Astrocyte (in vitro differentiated cells and primary cell): ENCODE results near the gene WFDC10B. TPM values are rescaled to one million over a fixed set of nuclear protein-coding genes. Genes with fewer than 3 reads are reported as not detected.

Source experiments
- DNase-seq: peaks from one replicate; pipeline ENCODE4 v3.0.0-alpha.2; 2010; ENCODE audit warnings: low read depth
- FAIRE-seq: peaks from 2 replicates; lab custom pipeline; 2011; peaks lifted over from hg19 to GRCh38; lab: Jason Lieb, UNC
- H2AFZ ChIP-seq: 2 replicates; pipeline ENCODE4 v1.6.0; 2012; ENCODE audit warnings: low read depth, low read length, inconsistent platforms
- H3K27ac ChIP-seq: 2 replicates; pipeline ENCODE4 v1.5.1; 2011; ENCODE audit warnings: low read depth, low read length, inconsistent platforms
- H3K27me3 ChIP-seq: 2 replicates; pipeline ENCODE4 v1.6.0; 2011; ENCODE audit warnings: low read length, inconsistent platforms; ENCODE audit not compliant: insufficient read depth
- H3K36me3 ChIP-seq: 2 replicates; pipeline ENCODE4 v1.5.1; 2011; ENCODE audit warnings: low read length, inconsistent platforms; ENCODE audit not compliant: insufficient read depth
- H3K4me1 ChIP-seq: 2 replicates; pipeline ENCODE4 v1.5.1; 2011; ENCODE audit warnings: low read length, inconsistent platforms; ENCODE audit not compliant: insufficient read depth
- H3K4me2 ChIP-seq: 2 replicates; pipeline ENCODE4 v1.6.0; 2012; ENCODE audit warnings: low read length, inconsistent platforms
- H3K4me3 ChIP-seq: 2 replicates; pipeline ENCODE4 v1.5.1; 2011; ENCODE audit warnings: low read depth, mild to moderate bottlenecking, low read length, inconsistent platforms; ENCODE audit not compliant: insufficient read depth
- H3K79me2 ChIP-seq: 2 replicates; pipeline ENCODE4 v1.6.0; 2012; ENCODE audit warnings: mild to moderate bottlenecking, low read length, inconsistent platforms; ENCODE audit not compliant: insufficient read depth
- H3K9ac ChIP-seq: 2 replicates; pipeline ENCODE4 v1.6.0; 2012; ENCODE audit warnings: mild to moderate bottlenecking, low read length, inconsistent platforms
- H3K9me3 ChIP-seq: 2 replicates; pipeline ENCODE4 v1.5.1; 2012; ENCODE audit warnings: low read depth, mild to moderate bottlenecking, low read length, inconsistent platforms; ENCODE audit not compliant: insufficient read depth
- H4K20me1 ChIP-seq: 2 replicates; pipeline ENCODE4 v1.6.0; 2012; ENCODE audit warnings: low read length, inconsistent platforms; ENCODE audit not compliant: insufficient read depth
- H3K27ac Mint-ChIP-seq: one replicate; pipeline ENCODE4 v1.8.0; 2021; ENCODE audit warnings: mild to moderate bottlenecking, mixed read lengths; ENCODE audit not compliant: unreplicated experiment
- H3K27me3 Mint-ChIP-seq: one replicate; pipeline ENCODE4 v1.8.0; 2021; ENCODE audit warnings: low read depth, mixed read lengths; ENCODE audit not compliant: unreplicated experiment
- H3K36me3 Mint-ChIP-seq: one replicate; pipeline ENCODE4 v1.8.0; 2021; ENCODE audit warnings: low read depth, mixed read lengths; ENCODE audit not compliant: unreplicated experiment
- H3K4me1 Mint-ChIP-seq: one replicate; pipeline ENCODE4 v1.8.0; 2021; ENCODE audit warnings: low read depth, mixed read lengths; ENCODE audit not compliant: unreplicated experiment
- H3K4me3 Mint-ChIP-seq: one replicate; pipeline ENCODE4 v1.8.0; 2021; ENCODE audit warnings: mild to moderate bottlenecking, moderate library complexity, mixed read lengths; ENCODE audit not compliant: unreplicated experiment
- H3K9me3 Mint-ChIP-seq: one replicate; pipeline ENCODE4 v1.8.0; 2021; ENCODE audit warnings: mild to moderate bottlenecking, mixed read lengths; ENCODE audit not compliant: unreplicated experiment
- CTCF ChIP-seq: IDR thresholded peaks from 2 replicates; pipeline ENCODE4 v1.5.1; 2011; ENCODE audit warnings: low read depth, mild to moderate bottlenecking, inconsistent platforms, low read length, moderate library complexity; ENCODE audit not compliant: insufficient read depth
- EZH2 ChIP-seq: IDR thresholded peaks from 2 replicates; pipeline ENCODE4 v1.6.1; 2012; ENCODE audit warnings: mild to moderate bottlenecking, low read length, inconsistent platforms; ENCODE audit not compliant: insufficient read depth
- microRNA-seq: library from miRNA; unstranded; fragments of <30 nt; microRNA quantifications from one replicate; pipeline ENCODE4 v1.2.0, GENCODE V29; 2020
- total RNA-seq: library from RNA; stranded (reverse); gene quantifications from 2 replicates; pipeline ENCODE4 v1.2.1, GENCODE V29; 2021

Gene WFDC10B
- total RNA-seq, 1 donor from 2014 or later: not detected

DNA sequence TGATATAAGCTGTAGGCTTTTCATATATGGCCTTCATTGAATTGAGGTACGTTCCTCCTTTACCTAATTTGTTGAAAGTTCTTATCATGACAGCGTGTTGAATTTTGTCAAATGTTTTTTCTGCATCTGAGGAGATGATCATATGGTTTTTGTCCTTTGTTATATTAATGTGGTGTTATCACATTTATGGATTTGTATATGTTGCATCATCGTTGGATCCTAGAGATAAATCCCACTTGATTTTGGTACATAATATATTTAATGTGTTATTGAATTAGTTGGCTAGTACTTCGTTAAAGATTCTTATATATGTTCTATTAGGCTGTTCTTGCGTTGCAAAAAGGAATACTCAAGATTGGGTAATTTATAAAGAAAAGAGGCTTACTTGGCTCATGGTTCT is 65.1 kb downstream of the WFDC10B start:
- Mint-ChIP-seq H3K36me3 (no peaks in the 10 kb centered on the region), H3K27me3 (peaks cover 2% of the 10 kb centered on the region), H3K9me3 (peaks cover 5% of the 10 kb centered on the region), H3K27ac (no peak overlapping the region), H3K4me1 (no peaks in the 10 kb centered on the region), H3K4me3 (no peak overlapping the region)
- no peaks in the 10 kb centered on the region for H3K36me3 ChIP-seq
- no peak overlapping the region for H3K4me3 ChIP-seq
- H3K9me3 ChIP-seq: no peaks in the 10 kb centered on the region
- H3K27me3 ChIP-seq: no peaks in the 10 kb centered on the region
- no peak overlapping the region for H3K27ac ChIP-seq
- H2AFZ ChIP-seq: no peak overlapping the region
- no peak for FAIRE-seq
- no peak overlapping the region for H3K9ac ChIP-seq
- no peak overlapping the region for H3K4me2 ChIP-seq
- no peaks in the 10 kb centered on the region for H3K79me2 ChIP-seq
- no peak for DNase-seq
- H3K4me1 ChIP-seq: no peaks in the 10 kb centered on the region
- TF ChIP-seq CTCF (no peak), EZH2 (no peak)
- no peaks in the 10 kb centered on the region for H4K20me1 ChIP-seq

- Mint-ChIP-seq H3K4me1 (no peaks in the 10 kb centered on the region), H3K27me3 (peaks cover 8% of the 10 kb centered on the region), H3K9me3 (peaks cover 4% of the 10 kb centered on the region), H3K27ac (no peak overlapping the region), H3K4me3 (no peak overlapping the region), H3K36me3 (no peaks in the 10 kb centered on the region)
- H3K4me1 ChIP-seq: no peaks in the 10 kb centered on the region
- no peaks in the 10 kb centered on the region for H3K36me3 ChIP-seq
- H3K4me2 ChIP-seq: no peak overlapping the region
- no peak for DNase-seq
- H3K9ac ChIP-seq: no peak overlapping the region
- no peak overlapping the region for H3K4me3 ChIP-seq
- H3K79me2 ChIP-seq: no peaks in the 10 kb centered on the region
- H3K27ac ChIP-seq: no peak overlapping the region
- no peaks in the 10 kb centered on the region for H3K9me3 ChIP-seq
- H2AFZ ChIP-seq: no peak overlapping the region
- no peaks in the 10 kb centered on the region for H3K27me3 ChIP-seq
- H4K20me1 ChIP-seq: no peaks in the 10 kb centered on the region
- no peak for TF ChIP-seq EZH2
- TF ChIP-seq CTCF: no peak
- no peak for FAIRE-seq
Measured at GRCh38 chr20:45636513-45636912, 68.3 kb downstream of the WFDC10B start.

Small RNA genes within 50 kb of the gene (microRNA-seq; reads per million reads assigned to microRNA genes)
- 4.4 reads per million, percentile 16 among the genes with 10 or more reads in this experiment for gene MIR3617

Other genes with a start within 250 kb of the WFDC10B start
- 2.4 and 4.1 TPM in 2 replicates for gene WFDC2, start 235.3 kb downstream of the WFDC10B start, total RNA-seq
- not detected in 2 replicates for gene SPINT3, start 189.4 kb downstream of the WFDC10B start, total RNA-seq
- not detected in 2 replicates for gene WFDC6, start 165.5 kb downstream of the WFDC10B start, total RNA-seq
- gene EPPIN, start 157.6 kb downstream of the WFDC10B start, total RNA-seq: not detected in 2 replicates
- not detected in 2 replicates for gene WFDC8, start 125.7 kb downstream of the WFDC10B start, total RNA-seq
- not detected in 2 replicates for gene WFDC10A, start 75.3 kb downstream of the WFDC10B start, total RNA-seq
- gene WFDC9, start 73.7 kb downstream of the WFDC10B start, total RNA-seq: not detected in 2 replicates
- not detected in 2 replicates for gene WFDC11, start 34.8 kb downstream of the WFDC10B start, total RNA-seq
- gene WFDC13, start 3.0 kb downstream of the WFDC10B start, total RNA-seq: not detected in 2 replicates
- gene SPINT4, start 17.3 kb upstream of the WFDC10B start, total RNA-seq: not detected in 2 replicates
- 2.0 and 2.2 TPM in 2 replicates for gene WFDC3, start 86.9 kb upstream of the WFDC10B start, total RNA-seq
- 28.1 and 28.7 TPM in 2 replicates for gene DNTTIP1, start 86.9 kb upstream of the WFDC10B start, total RNA-seq
- 6.2 and 12.3 TPM in 2 replicates for gene UBE2C, start 107.6 kb upstream of the WFDC10B start, total RNA-seq
- gene TNNC2, start 122.3 kb upstream of the WFDC10B start, total RNA-seq: not detected in 2 replicates
- 13.3 and 14.2 TPM in 2 replicates for gene SNX21, start 128.8 kb upstream of the WFDC10B start, total RNA-seq
- 22.0 and 22.6 TPM in 2 replicates for gene ACOT8, start 152.4 kb upstream of the WFDC10B start, total RNA-seq
- gene ZSWIM3, start 152.6 kb upstream of the WFDC10B start, total RNA-seq: 4.4 and 4.7 TPM in 2 replicates
- 9.0 and 9.6 TPM in 2 replicates for gene ZSWIM1, start 176.2 kb upstream of the WFDC10B start, total RNA-seq
- 0.67 and 1.7 TPM in 2 replicates for gene SPATA25, start 182.6 kb upstream of the WFDC10B start, total RNA-seq
- 6.7 and 6.9 TPM in 2 replicates for gene NEURL2, start 186.2 kb upstream of the WFDC10B start, total RNA-seq
- 69.0 and 87.5 TPM in 2 replicates for gene CTSA, start 186.3 kb upstream of the WFDC10B start, total RNA-seq
- 162 and 167 TPM in 2 replicates for gene PLTP, start 207.1 kb upstream of the WFDC10B start, total RNA-seq
- gene PCIF1, start 229.7 kb upstream of the WFDC10B start, total RNA-seq: 12.9 and 13.0 TPM in 2 replicates